ENCODE measurements around the gene SELENOF.

SELENOF gene

GRCh38 chr1:86848654-86849053 is 65.3 kb downstream of the SELENOF start:
- no peaks in the 10 kb centered on the region for H3K27me3 ChIP-seq (ENCODE audit: control insufficient read depth, insufficient read depth, low read length, poor library complexity, severe bottlenecking)
- H3K36me3 ChIP-seq (ENCODE audit: control insufficient read depth, insufficient read depth, low read length) = no peaks in the 10 kb centered on the region
- WGBS, 2 experiments = 88 to 93% methylated on average over 2 of the region's 2 CpGs
- no peaks in the 10 kb centered on the region for H3K9me3 ChIP-seq (ENCODE audit: control insufficient read depth, low read length)
- no peak overlapping the region for H3K27ac ChIP-seq (ENCODE audit: insufficient read depth, low read depth, low read length, poor library complexity, severe bottlenecking)
- no peaks in the 10 kb centered on the region for H3K4me1 ChIP-seq (ENCODE audit: control insufficient read depth, insufficient read depth, low read length)
- H3K4me3 ChIP-seq (ENCODE audit: insufficient read depth, low read depth, low read length) = no peak overlapping the region

GRCh38 chr1:86846164-86846647 is 67.7 kb downstream of the SELENOF start:
- H3K27ac ChIP-seq (ENCODE audit: insufficient read depth, low read depth, low read length, poor library complexity, severe bottlenecking) = no peak overlapping the region
- no peaks in the 10 kb centered on the region for H3K9me3 ChIP-seq (ENCODE audit: control insufficient read depth, low read length)
- H3K4me3 ChIP-seq (ENCODE audit: insufficient read depth, low read depth, low read length) = no peak overlapping the region
- H3K36me3 ChIP-seq (ENCODE audit: control insufficient read depth, insufficient read depth, low read length) = no peaks in the 10 kb centered on the region
- WGBS, 2 experiments = 83 to 92% methylated on average over 2 of the region's 2 CpGs
- H3K4me1 ChIP-seq (ENCODE audit: control insufficient read depth, insufficient read depth, low read length) = no peaks in the 10 kb centered on the region
- H3K27me3 ChIP-seq (ENCODE audit: control insufficient read depth, insufficient read depth, low read length, poor library complexity, severe bottlenecking) = no peaks in the 10 kb centered on the region

- no peaks in the 10 kb centered on the region for H3K9me3 ChIP-seq (ENCODE audit: control insufficient read depth, low read length)
- H3K36me3 ChIP-seq (ENCODE audit: control insufficient read depth, insufficient read depth, low read length) = no peaks in the 10 kb centered on the region
- H3K4me1 ChIP-seq (ENCODE audit: control insufficient read depth, insufficient read depth, low read length) = no peaks in the 10 kb centered on the region
- H3K27ac ChIP-seq (ENCODE audit: insufficient read depth, low read depth, low read length, poor library complexity, severe bottlenecking) = no peak overlapping the region
- no peak overlapping the region for H3K4me3 ChIP-seq (ENCODE audit: insufficient read depth, low read depth, low read length)
- WGBS, 2 experiments = 93 to 94% methylated on average over 3 of the region's 3 CpGs
- no peaks in the 10 kb centered on the region for H3K27me3 ChIP-seq (ENCODE audit: control insufficient read depth, insufficient read depth, low read length, poor library complexity, severe bottlenecking)
Observed at GRCh38 chr1:86845514-86845913, 68.4 kb downstream of the SELENOF start.

GRCh38 chr1:86841116-86841515 is 72.8 kb downstream of the SELENOF start:
- H3K27ac ChIP-seq (ENCODE audit: insufficient read depth, low read depth, low read length, poor library complexity, severe bottlenecking) = no peak overlapping the region
- no peaks in the 10 kb centered on the region for H3K36me3 ChIP-seq (ENCODE audit: control insufficient read depth, insufficient read depth, low read length)
- WGBS, 2 experiments = 92% methylated on average over 1 of the region's 1 CpG; no CpG with 5 or more reads in 1 of the 2 experiments
- H3K4me1 ChIP-seq (ENCODE audit: control insufficient read depth, insufficient read depth, low read length) = no peaks in the 10 kb centered on the region
- no peak overlapping the region for H3K4me3 ChIP-seq (ENCODE audit: insufficient read depth, low read depth, low read length)
- no peaks in the 10 kb centered on the region for H3K9me3 ChIP-seq (ENCODE audit: control insufficient read depth, low read length)
- H3K27me3 ChIP-seq (ENCODE audit: control insufficient read depth, insufficient read depth, low read length, poor library complexity, severe bottlenecking) = no peaks in the 10 kb centered on the region

- H3K36me3 ChIP-seq (ENCODE audit: control insufficient read depth, insufficient read depth, low read length) = no peaks in the 10 kb centered on the region
- no peak overlapping the region for H3K4me3 ChIP-seq (ENCODE audit: insufficient read depth, low read depth, low read length)
- H3K4me1 ChIP-seq (ENCODE audit: control insufficient read depth, insufficient read depth, low read length) = no peaks in the 10 kb centered on the region
- H3K27me3 ChIP-seq (ENCODE audit: control insufficient read depth, insufficient read depth, low read length, poor library complexity, severe bottlenecking) = no peaks in the 10 kb centered on the region
- 56 to 62% methylated on average over 14 to 17 of the region's 17 CpGs for WGBS, 2 experiments
- H3K27ac ChIP-seq (ENCODE audit: insufficient read depth, low read depth, low read length, poor library complexity, severe bottlenecking) = no peak overlapping the region
- H3K9me3 ChIP-seq (ENCODE audit: control insufficient read depth, low read length) = no peaks in the 10 kb centered on the region
Observed at GRCh38 chr1:86833461-86834215, 80.3 kb downstream of the SELENOF start.

GRCh38 chr1:86832433-86832832 is 81.5 kb downstream of the SELENOF start:
- Histone ChIP-seq H3K4me1 (ENCODE audit: control insufficient read depth, insufficient read depth, low read length) (no peaks in the 10 kb centered on the region), H3K27me3 (ENCODE audit: control insufficient read depth, insufficient read depth, low read length, poor library complexity, severe bottlenecking) (no peaks in the 10 kb centered on the region), H3K4me3 (ENCODE audit: insufficient read depth, low read depth, low read length) (no peak overlapping the region), H3K27ac (ENCODE audit: insufficient read depth, low read depth, low read length, poor library complexity, severe bottlenecking) (no peak overlapping the region), H3K9me3 (ENCODE audit: control insufficient read depth, low read length) (no peaks in the 10 kb centered on the region), H3K36me3 (ENCODE audit: control insufficient read depth, insufficient read depth, low read length) (no peaks in the 10 kb centered on the region)
- WGBS, 2 experiments = 84 to 86% methylated on average over 1 of the region's 1 CpG

GRCh38 chr1:86829321-86829720 is 84.6 kb downstream of the SELENOF start:
- no peaks in the 10 kb centered on the region for H3K27me3 ChIP-seq (ENCODE audit: control insufficient read depth, insufficient read depth, low read length, poor library complexity, severe bottlenecking)
- no peak overlapping the region for H3K27ac ChIP-seq (ENCODE audit: insufficient read depth, low read depth, low read length, poor library complexity, severe bottlenecking)
- no peak overlapping the region for H3K4me3 ChIP-seq (ENCODE audit: insufficient read depth, low read depth, low read length)
- WGBS, 2 experiments = 92 to 93% methylated on average over 3 of the region's 3 CpGs
- H3K4me1 ChIP-seq (ENCODE audit: control insufficient read depth, insufficient read depth, low read length) = no peaks in the 10 kb centered on the region
- no peaks in the 10 kb centered on the region for H3K36me3 ChIP-seq (ENCODE audit: control insufficient read depth, insufficient read depth, low read length)
- H3K9me3 ChIP-seq (ENCODE audit: control insufficient read depth, low read length) = no peaks in the 10 kb centered on the region

- H3K36me3 ChIP-seq (ENCODE audit: control insufficient read depth, insufficient read depth, low read length) = no peaks in the 10 kb centered on the region
- H3K27ac ChIP-seq (ENCODE audit: insufficient read depth, low read depth, low read length, poor library complexity, severe bottlenecking) = no peak overlapping the region
- WGBS, 2 experiments = 74 to 82% methylated on average over 2 to 3 of the region's 3 CpGs
- no peaks in the 10 kb centered on the region for H3K4me1 ChIP-seq (ENCODE audit: control insufficient read depth, insufficient read depth, low read length)
- no peaks in the 10 kb centered on the region for H3K27me3 ChIP-seq (ENCODE audit: control insufficient read depth, insufficient read depth, low read length, poor library complexity, severe bottlenecking)
- H3K9me3 ChIP-seq (ENCODE audit: control insufficient read depth, low read length) = no peaks in the 10 kb centered on the region
- no peak overlapping the region for H3K4me3 ChIP-seq (ENCODE audit: insufficient read depth, low read depth, low read length)
Observed at GRCh38 chr1:86828024-86828423, 85.9 kb downstream of the SELENOF start.

GRCh38 chr1:86826856-86827255 is 87.1 kb downstream of the SELENOF start:
- H3K27me3 ChIP-seq (ENCODE audit: control insufficient read depth, insufficient read depth, low read length, poor library complexity, severe bottlenecking) = no peaks in the 10 kb centered on the region
- H3K4me3 ChIP-seq (ENCODE audit: insufficient read depth, low read depth, low read length) = no peak overlapping the region
- H3K27ac ChIP-seq (ENCODE audit: insufficient read depth, low read depth, low read length, poor library complexity, severe bottlenecking) = no peak overlapping the region
- no peaks in the 10 kb centered on the region for H3K4me1 ChIP-seq (ENCODE audit: control insufficient read depth, insufficient read depth, low read length)
- no peaks in the 10 kb centered on the region for H3K9me3 ChIP-seq (ENCODE audit: control insufficient read depth, low read length)
- H3K36me3 ChIP-seq (ENCODE audit: control insufficient read depth, insufficient read depth, low read length) = no peaks in the 10 kb centered on the region

- H3K36me3 ChIP-seq (ENCODE audit: control insufficient read depth, insufficient read depth, low read length) = no peaks in the 10 kb centered on the region
- no peaks in the 10 kb centered on the region for H3K4me1 ChIP-seq (ENCODE audit: control insufficient read depth, insufficient read depth, low read length)
- WGBS, 2 experiments = 79 to 89% methylated on average over 2 of the region's 2 CpGs
- H3K4me3 ChIP-seq (ENCODE audit: insufficient read depth, low read depth, low read length) = no peak overlapping the region
- H3K9me3 ChIP-seq (ENCODE audit: control insufficient read depth, low read length) = no peaks in the 10 kb centered on the region
- H3K27me3 ChIP-seq (ENCODE audit: control insufficient read depth, insufficient read depth, low read length, poor library complexity, severe bottlenecking) = no peaks in the 10 kb centered on the region
- no peak overlapping the region for H3K27ac ChIP-seq (ENCODE audit: insufficient read depth, low read depth, low read length, poor library complexity, severe bottlenecking)
Observed at GRCh38 chr1:86825319-86825718, 88.6 kb downstream of the SELENOF start.
